NCI-H1436 treated with DMSO at 0.1 percent for 48 hours (cell line): Measurements from ENCODE around the gene HNRNPM.
"Not testable (repeated sequence)": the region's sequence is repeated elsewhere in the genome, so short reads cannot be mapped to it uniquely, and the experiment has no call there.

ENCODE experiments used
- DNase-seq: peaks from one replicate; lab custom pipeline; 2025; lab: John Stamatoyannopoulos, UW

Gene HNRNPM

DNA sequence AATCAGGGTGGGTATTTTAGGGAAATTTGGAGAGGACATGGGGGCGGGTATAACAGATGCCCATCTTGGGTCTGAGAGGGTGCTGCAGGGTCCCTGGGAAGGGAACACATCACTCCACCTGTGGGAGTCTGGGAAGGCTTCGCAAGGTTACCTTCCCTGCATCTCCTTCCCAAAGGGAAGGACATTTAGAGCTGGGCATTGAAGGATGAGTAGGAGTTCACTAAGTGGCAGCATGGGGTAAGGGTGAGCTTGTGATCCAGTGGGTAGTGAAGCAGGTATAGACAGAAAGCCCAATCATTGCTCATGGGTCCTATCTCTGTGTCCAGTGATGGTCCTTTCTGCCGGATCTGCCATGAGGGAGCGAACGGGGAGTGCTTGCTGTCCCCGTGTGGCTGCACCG is 18.5 kb upstream of the HNRNPM start:
- no peak for DNase-seq

DNA sequence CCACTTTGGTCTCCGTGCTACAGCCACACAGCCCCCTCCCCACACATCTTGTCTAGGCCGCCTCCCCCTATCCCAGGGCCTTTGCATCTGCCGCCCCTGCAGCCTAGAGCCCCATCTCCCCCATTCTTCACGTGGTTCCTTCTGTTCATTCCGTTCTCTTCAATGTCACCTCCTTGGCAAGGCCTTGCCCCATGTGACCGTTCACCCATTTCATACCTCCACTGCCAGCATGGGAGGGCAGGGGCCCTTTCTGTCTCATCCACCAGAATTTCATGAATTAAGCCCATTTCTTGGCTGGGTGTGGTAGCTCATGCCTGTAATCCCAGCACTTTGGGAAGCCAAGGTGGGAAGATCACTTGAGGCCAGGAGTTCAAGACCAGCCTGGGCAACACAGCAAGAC is 15.7 kb upstream of the HNRNPM start:
- DNase-seq = no peak

DNA sequence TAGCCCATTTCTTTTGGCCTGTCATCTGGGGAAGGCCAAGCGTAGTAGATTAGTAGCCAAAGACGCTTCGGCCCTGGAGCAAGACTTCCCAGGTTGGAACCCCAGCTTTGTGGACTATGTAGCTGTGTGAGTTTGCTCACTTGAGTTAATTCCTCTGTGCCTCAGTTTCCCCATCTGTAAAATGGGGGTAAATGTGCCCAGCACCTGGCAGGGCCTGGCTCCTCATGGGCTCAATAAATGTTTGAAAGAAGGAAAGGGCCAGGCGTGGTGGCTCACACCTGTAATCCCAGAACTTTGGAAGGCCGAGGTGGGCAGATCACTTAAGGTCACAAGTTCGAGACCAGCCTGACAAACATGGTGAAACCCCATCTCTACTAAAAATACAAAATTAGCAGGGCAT is 14.9 kb upstream of the HNRNPM start:
- DNase-seq = no peak

DNA sequence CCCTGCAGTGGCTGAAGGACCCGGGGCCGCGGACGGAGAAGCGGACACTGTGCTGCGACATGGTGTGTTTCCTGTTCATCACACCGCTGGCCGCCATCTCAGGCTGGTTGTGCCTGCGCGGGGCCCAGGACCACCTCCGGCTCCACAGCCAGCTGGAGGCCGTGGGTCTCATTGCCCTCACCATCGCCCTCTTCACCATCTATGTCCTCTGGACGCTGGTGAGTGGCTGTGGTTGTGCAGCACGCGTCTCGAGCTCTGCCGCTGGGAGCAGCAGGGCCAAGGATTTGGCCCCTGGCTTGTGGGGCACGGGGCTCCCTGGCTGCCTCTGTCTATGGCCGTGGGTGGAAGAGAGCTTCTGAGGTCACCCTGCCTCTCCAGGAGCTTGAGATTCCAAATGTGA is 14.1 kb upstream of the HNRNPM start:
- no peak for DNase-seq

DNA sequence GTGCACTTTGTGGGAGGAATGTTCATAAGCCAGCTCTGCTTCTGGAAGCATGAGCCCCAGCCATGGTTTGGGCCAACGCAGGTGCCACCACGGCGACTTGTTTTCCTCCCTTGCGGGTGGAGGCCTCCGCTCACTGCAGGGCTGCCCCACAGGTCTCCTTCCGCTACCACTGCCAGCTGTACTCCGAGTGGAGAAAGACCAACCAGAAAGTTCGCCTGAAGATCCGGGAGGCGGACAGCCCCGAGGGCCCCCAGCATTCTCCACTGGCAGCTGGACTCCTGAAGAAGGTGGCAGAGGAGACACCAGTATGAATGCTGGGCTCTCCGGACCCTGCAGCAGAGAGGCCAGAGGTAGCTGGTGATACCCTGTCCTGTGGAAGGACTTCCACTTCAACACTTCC is 6.5 kb upstream of the HNRNPM start:
- no peak for DNase-seq

DNA sequence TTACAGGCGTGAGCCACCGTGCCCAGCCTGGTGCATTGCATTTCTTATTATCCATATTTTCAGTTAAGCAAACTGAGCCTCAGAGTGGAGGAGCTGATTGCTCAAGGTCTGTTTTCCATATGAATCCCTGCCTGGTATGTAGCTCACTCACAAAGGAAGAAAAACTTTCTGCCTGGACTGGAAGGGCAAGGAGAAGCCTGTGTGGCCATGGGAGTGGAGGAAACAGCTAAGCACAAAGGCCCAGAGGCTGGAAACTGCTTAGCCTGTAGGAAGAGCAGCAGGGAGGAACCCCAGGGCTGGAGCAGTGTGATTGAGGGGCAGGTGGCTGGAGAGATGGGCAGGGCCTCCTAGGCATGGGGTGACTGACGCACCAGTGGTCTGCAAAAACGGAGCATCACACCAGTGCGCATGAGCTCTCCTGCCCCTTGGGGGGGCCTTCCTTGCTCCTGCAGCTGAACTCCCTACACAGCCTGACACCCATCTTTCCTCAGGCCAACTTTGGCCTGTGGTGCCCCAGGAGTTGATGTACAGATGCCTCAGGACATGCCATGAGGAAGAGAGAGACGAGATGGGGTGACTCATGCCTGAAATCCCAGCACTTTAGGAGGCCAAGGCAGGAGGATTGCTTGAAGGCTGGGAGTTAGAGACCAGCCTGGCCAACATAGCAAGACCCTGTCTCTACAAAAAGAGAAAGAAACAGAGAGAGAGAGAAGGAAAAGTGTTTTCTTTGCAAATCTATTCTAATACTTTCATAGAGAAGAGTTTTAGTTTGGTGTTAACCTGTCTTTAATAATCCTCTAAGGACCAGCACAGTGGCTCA is 2.8 kb upstream of the HNRNPM start:
- DNase-seq = no peak

DNA sequence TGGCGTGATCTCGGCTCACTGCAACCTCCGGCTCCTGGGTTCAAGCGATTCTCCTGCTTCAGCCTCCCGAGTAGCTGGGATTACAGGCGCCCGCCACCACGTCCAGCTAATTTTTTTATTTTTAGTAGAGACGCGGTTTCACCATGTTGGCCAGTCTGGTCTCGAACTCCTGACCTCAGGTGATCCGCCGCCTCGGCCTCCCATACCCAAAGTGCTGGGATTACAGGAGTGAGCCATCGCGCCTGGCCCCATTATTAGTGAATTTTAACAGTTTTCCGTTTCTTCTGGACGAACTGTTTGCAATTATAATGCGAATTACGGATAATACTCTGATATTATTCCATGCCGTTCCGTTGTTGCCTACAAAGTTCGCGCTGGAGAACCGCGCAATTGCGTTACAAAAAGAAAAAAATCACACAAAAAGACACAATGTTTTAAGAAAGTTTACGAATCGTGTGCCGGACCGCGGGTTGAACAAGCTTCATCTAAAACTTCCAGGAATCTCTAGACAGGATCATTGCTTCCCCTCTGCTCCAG is 567 bp upstream of the HNRNPM start:
- not testable (repeated sequence) for DNase-seq

DNA sequence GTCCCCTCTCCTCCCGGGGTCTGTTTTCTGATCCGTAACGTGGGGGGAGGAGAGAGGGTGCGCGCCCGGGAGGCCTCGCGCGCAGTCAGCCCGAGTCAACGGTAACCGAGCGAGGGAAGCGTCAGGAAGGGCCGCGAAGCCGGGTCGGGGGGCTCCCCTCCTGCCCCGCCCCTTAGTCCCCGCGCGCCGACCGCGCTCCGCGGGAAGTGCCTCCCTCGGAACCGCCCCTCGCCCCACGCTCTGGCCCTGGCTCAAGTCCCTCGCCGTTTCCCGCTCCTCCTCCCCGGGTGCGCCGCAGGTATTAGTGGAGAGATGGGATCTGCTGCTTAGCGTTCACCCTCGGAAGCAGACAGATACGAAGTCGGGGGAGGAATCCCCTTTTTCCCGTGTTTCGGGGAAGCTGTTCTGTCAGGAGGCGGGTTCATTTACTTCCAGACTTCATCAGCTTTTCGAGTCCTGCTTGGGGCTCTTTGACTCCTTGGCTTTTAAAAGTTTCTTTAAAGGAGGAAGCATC is 770 bp downstream of the HNRNPM start:
- DNase-seq = no peak

DNA sequence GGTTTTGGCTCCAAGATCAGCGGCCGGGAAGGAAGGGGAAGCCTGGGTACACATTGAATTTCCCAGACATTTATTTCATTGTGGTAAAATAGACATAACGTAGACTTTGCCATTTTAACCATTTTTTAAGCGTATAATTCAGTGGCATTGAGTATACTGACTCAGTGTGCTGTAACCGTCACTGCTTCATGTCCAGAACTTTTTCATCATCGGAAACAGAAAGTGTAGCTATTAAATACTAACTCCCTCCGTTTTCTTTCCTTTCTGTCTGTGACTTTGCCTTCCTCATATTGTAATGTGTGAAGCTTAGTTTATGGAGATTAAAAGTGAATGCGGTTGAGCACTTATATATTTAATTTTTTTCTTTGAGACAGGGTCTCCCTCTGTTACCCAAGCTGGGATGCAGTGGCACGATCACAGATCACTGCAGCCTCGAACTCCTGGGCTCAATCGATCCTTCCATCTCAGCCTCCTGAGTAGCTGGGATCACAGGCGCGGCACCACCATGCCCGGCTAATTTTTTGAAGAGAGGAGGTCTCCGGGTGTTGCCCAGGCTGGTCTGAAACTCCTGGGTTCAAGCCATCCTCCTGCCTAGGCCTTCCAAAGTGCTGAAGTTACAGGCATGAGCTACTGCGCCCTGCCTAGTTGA is 1.4 kb downstream of the HNRNPM start:
- DNase-seq = no peak

DNA sequence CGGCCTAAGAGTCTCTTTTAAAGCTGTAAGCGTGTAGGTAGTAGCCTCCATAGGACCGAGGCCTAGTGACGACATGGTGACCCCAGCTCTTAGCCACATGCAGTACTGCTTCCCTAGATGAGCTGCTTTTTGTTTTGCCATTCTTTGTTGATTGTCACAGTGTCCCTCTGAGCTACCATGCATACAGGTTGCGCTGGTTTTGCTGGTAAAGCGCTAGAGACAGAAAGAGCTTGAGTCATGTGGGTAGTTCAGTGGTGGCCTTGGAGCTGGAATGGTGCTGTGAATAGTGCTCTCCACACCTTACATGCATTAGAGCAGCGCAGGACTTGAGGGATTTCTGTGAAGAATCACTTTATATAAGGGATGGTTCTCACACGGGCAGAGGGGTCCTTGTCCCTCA is 5.1 kb downstream of the HNRNPM start:
- DNase-seq = no peak

DNA sequence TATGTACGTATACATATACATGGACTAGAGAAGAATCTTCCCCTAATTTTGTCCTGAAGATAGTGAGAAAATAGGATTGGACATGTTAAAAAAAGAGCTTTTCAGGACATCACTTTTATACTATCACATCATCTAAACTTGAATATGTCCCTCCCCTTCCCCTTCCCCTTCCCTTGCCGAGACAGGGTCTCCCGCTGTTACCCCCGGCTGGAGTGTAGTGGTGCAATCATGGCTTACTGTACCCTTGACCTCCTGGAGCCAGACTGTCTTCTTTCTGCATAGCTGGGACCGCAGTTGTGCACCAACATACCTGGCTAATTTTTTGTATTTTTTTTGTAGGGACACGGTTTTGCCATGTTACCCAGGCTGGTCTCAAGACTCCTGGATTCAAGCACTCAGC is 6.6 kb downstream of the HNRNPM start:
- DNase-seq = no peak

DNA sequence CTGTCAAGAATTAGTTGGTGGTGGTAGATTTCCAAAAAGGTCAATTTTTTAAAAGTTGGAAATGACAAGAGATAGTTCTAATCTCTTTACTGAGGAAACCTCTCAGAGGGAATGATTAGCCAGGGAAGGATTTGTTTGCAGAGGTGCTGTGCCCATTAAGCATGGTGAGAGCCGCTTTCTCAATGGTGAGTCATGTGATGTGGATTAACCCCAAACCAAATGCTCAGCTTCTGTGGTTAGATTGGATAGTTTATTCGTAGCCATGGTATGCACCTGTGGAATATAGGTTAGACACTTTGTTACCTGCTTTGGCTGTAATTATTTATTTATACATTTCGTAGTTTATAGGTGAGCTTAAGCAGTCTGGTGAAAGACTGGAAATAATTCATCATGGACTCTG is 7.1 kb downstream of the HNRNPM start:
- DNase-seq = no peak

DNA sequence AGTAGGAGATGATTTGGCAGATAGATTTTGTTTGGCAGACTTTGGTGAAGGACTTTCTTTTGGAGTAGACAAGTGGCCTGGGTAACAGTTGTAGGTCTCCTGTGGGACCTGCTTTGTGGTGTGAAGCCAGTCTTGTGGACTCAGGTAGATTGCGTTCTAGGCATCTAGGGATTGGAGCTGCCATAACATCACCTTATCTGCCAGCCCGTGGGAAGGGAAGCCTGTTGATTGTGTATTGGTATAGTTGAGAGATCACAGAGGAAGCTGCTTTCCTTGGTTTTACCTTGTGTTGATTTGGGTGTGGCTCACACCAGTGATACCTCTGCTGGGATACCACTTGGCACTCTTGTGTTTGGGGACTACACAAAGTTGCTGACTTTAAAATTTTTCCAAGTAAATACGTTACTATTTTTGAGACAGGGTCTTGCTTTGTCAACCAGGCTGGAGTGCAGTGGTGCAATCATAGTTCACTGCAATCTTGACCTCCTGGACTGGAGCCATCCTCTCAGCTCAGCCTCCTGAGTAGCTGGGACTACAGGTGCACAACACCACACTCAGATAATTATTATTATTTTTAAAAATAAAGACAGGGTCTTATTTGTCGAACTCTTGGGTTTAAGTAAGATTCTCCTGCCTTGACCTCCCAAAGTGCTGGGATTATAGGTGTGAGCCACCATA is 7.8 kb downstream of the HNRNPM start:
- no peak for DNase-seq

DNA sequence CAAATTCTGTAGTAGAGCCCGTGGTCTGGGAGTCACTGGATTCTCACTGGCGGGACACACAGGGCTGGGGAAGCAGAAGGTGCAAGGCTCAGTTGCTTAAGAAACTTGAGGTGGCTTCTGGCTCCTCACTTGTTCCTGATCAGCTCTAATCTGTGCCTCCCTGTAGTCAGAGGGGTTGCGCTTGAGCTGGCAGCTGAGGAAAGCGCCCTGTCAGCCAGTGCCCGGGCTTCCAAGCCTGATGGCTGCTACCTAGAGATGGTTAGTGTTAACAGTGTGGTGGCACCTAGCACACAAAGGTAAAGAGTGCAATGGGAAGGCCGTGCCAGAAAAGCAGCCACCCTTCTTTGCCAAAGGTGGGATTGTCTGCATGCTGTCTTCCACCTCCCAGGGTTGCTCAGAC is 8.8 kb downstream of the HNRNPM start:
- no peak for DNase-seq

DNA sequence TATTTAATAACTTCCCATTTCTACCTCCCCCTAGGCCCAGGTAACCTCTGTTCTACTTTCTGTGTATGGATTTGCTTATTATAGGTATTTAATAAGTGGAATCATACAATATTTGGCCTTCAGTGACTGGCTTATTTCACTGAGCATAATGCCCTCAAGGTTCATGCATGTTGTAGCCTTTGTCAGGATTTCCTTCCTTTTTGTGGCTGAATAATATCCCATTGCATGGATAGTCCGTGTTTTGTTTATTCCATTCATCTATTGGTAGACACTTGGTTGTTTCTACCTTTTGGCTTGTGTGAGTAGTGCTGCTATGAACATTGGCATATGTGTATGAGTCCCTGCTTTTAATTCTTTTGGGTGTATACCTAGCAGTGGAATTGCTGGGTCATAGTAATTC is 9.4 kb downstream of the HNRNPM start:
- DNase-seq = no peak

DNA sequence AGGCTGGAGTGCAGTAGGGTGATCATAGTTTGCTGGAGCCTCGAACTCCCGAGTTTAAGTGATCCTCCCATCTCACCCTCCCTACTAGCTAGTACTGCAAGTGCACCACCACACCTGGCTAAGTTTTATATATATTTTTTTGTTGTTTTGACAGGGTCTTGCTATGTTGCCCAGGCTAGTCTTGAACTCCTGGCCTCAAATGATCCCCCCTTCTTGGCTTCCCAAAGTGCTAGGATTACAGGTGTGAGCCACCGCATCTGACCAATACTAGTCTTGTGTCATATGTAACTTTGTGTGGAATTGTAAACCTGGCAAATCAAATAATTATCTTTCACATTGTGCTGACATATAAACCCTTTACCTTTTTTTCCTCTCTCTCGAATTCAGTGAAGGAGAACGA is 10.2 kb downstream of the HNRNPM start:
- DNase-seq = no peak

DNA sequence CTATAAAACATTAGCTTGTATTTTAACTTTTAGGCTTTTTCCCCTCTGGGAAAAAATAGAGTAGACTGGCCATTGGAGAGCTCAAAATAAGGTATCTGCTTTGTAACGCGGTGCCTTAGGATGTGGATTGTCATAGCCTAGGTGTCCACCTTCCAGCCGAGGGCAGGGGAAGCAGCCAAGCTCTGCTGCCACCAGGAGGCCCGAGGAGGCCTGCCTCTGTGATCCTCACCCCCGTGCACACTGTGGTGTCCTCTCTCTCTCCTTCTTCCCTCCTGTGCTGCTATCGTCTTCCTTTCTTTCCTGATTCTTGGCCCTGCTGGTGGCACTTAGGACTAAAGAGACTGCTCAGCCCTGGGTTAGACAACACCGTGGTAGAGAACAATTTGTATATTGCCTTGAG is 11.3 kb downstream of the HNRNPM start:
- DNase-seq = no peak

DNA sequence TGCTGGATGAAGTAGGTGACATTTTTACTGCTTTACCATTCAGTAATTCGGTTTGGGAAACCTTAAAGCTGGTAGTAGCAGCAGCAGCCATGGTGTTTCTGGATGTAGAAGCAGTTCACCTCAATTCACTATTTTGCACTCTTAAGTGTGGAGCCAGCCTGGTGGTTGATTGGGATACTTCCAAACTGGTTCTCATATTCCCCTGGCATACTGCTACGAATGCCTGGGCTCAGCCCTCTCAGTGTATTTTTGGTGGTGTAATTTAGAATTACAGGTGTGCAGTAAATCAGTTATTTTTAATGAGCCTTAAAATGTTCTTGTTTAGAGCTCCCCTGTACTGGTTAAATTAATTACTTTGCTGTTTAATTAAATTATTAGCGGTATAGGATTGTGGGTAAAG is 12.4 kb downstream of the HNRNPM start:
- no peak for DNase-seq

DNA sequence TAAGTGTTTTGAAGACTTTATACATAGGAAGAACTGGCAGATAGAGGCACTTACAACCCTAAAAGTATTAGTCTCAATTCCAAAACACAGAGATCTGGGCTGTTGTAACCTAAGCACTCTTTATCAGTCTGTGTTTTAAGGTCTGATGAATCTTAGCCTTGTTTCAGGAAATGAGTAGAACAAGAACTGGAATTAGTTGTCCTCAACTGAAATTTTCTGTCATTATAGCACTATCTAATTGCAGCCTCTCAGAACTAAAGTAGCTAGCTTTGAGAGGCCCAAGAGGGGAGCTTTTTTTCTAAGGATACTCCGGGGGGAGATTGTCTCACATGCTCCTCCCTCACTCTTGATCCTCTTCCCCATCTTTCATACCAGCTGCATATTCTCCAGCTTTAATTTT is 13.1 kb downstream of the HNRNPM start:
- DNase-seq = no peak

DNA sequence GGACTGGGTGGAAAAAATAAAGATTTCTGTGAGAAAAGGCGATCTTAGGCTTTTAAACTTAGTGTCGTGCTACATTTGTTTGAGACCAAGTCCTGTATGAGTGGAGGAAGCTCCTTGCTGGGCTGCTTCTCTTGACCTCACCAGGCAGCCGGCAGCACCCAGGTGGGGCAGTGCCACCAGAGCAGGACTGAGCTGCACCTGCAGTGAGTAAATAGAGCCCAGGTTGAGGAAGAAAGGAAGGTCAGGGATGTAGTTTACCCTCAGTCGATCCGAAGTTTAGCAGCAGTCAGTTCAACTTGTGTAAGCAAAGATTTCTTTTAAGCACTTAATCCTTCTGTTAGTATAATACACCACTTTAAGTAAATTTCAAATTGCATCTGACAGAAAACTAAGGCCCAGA is 13.6 kb downstream of the HNRNPM start:
- no peak for DNase-seq

DNA sequence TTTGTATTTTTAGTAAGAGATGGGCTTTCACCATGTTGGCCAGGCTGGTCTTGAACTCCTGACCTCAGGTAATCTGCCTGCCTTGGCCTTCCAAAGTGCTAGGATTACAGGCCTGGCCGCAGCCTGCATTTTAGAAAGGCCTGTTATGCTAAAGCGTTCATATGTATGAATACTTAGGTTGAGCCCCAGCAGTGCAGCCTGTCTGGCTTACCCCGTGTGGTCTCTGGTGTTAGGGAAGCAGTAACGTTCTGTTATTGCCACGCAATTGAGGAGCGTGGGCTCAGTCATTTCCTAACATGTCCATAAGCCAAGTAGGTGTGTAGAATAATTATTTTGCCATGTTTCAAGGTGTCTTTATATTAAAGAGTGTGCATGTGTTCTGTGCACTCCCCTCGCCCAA is 14.3 kb downstream of the HNRNPM start:
- no peak for DNase-seq

DNA sequence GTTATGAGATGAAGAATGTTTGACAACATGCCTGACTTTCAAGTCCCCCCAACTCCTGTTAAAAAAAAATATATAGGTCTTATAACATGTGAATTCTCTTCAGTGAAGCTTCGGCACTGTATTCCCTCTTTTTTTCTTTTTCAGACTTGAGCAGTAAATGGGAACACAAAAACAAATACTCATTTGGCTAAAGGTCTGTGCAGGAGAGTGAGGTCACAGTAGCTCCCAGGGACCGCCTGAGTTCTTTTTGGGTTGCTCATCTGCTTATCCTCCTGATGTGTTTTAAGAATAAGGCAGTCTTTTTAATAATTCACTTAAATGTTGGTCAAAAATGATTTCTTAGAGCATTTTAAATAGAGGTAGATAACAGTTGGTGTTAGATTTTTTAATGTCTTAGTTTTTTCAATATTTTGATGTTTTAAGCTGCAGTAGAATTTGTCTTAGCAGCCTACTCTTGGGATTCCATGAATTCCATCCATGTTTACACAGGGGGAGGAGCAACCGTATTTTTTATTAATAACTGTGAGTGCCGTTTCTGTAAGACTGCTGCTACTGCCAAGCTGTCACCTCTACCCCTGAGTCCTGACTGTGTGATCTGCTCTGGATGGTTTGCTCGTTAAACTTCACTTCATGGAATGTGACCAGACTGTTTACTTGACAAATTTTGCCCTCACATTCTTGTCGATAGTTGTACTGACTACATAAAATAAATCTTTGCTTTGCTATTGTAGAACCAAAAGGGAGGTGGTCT is 14.9 kb downstream of the HNRNPM start:
- no peak for DNase-seq
